GM12874 (cell line): ENCODE data around the gene GPR45.
A peak's percentile ranks its signal among the peaks of the same experiment; 100 is the strongest.

Experiments used
- CTCF ChIP-seq: IDR thresholded peaks from 2 replicates; pipeline ENCODE4 v1.5.1; 2011; ENCODE audit warnings: low read depth, mild to moderate bottlenecking, control low read depth, low read length, moderate library complexity; ENCODE audit not compliant: insufficient read depth

GPR45 gene

GRCh38 chr2:105235388-105236059, 6.0 kb upstream of the GPR45 start:
- peak; percentile 58 for TF ChIP-seq CTCF

GRCh38 chr2:105236060-105236424, 5.5 kb upstream of the GPR45 start:
- no peak for TF ChIP-seq CTCF

GRCh38 chr2:105237045-105237765, 4.3 kb upstream of the GPR45 start:
- TF ChIP-seq CTCF: no peak

- no peak for TF ChIP-seq CTCF
Observed at GRCh38 chr2:105238664-105239240, 2.8 kb upstream of the GPR45 start.

- no peak for TF ChIP-seq CTCF
Observed at GRCh38 chr2:105239924-105240323, 1.6 kb upstream of the GPR45 start.

GRCh38 chr2:105242286-105242993, 897 bp downstream of the GPR45 start:
- TF ChIP-seq CTCF: no peak

GRCh38 chr2:105243961-105244360, 2.4 kb downstream of the GPR45 start:
- TF ChIP-seq CTCF: peak; percentile 24; the same call in 1 of the 2 replicates
